IMR-90 (cell line): ENCODE data around the gene ARHGAP21. TPM values are rescaled to one million over a fixed set of nuclear protein-coding genes. Genes with fewer than 3 reads are reported as not detected.
A peak's percentile ranks its signal among the peaks of the same experiment; 100 is the strongest.

Experiments
- ATAC-seq: fragments of 200-7000 bp; cut with Tn5 transposase; 2 replicates; pipeline ENCODE4 v1.9.1; 2020; ENCODE audit warnings: low read depth, mild to moderate bottlenecking, moderate library complexity
- BruUV-seq: library from RNA; stranded (reverse); fragments of 400-500 nt; replicated peaks from 2 replicates; lab custom pipeline; 2021; lab: Mats Ljungman, UMichigan
- CTCF ChIA-PET: fragments of 300-600 bp; formaldehyde crosslinking; extraction: SDS; loops from one replicate; lab custom pipeline; 2021; ENCODE audit warnings: antibody characterized with exemption; lab: Yijun Ruan, JAX
- POLR2A ChIA-PET: fragments of 300-600 bp; sonication (Branson Sonifier 250); formaldehyde crosslinking; loops from one replicate; lab custom pipeline; 2022; ENCODE audit warnings: antibody characterized with exemption; ENCODE audit not compliant: unreplicated experiment; lab: Charles Lee
- DNase-seq: peaks from one replicate; pipeline ENCODE4 v3.0.0; 2013
- H2AFZ ChIP-seq: replicated peaks from 2 replicates; pipeline ENCODE3; 2013; ENCODE audit warnings: low read length, mild to moderate bottlenecking; ENCODE audit not compliant: poor library complexity
- H2AK5ac ChIP-seq: 2 replicates; pipeline ENCODE4 v1.6.1; 2013; ENCODE audit warnings: low read depth, low read length, inconsistent platforms
- H2AK9ac ChIP-seq: replicated peaks from 2 replicates; pipeline ENCODE3; 2013; ENCODE audit warnings: mild to moderate bottlenecking, low read depth, low read length, moderate library complexity; ENCODE audit not compliant: poor library complexity
- H2BK120ac ChIP-seq: 2 replicates; pipeline ENCODE4 v1.6.1; 2013; ENCODE audit warnings: low read depth, low read length, inconsistent platforms
- H2BK15ac ChIP-seq: 3 replicates; pipeline ENCODE4 v1.6.1; 2013; ENCODE audit warnings: low read depth, low read length, inconsistent platforms
- H2BK20ac ChIP-seq: 2 replicates; pipeline ENCODE4 v1.6.1; 2013; ENCODE audit warnings: low read depth, mild to moderate bottlenecking, inconsistent platforms, low read length, moderate library complexity
- H2BK5ac ChIP-seq: 2 replicates; pipeline ENCODE4 v1.6.1; 2013; ENCODE audit warnings: mild to moderate bottlenecking, low read depth, low read length, inconsistent platforms; ENCODE audit not compliant: poor library complexity, severe bottlenecking
- H3K14ac ChIP-seq: replicated peaks from 2 replicates; pipeline ENCODE4 v1.6.1; 2013; ENCODE audit warnings: low read depth, low read length, inconsistent platforms
- H3K18ac ChIP-seq: 2 replicates; pipeline ENCODE4 v1.6.1; 2013; ENCODE audit warnings: low read depth, low read length, control low read depth
- H3K23ac ChIP-seq: 2 replicates; pipeline ENCODE4 v1.6.1; 2013; ENCODE audit warnings: low read depth, low read length, inconsistent platforms
- H3K27ac ChIP-seq: 2 replicates; pipeline ENCODE4 v1.5.1; 2013; ENCODE audit warnings: mild to moderate bottlenecking, control low read depth, low read length; ENCODE audit not compliant: insufficient read depth
- H3K27me3 ChIP-seq: 2 replicates; pipeline ENCODE4 v1.6.1; 2013; ENCODE audit warnings: low read length; ENCODE audit not compliant: control insufficient read depth, insufficient read depth
- H3K36me3 ChIP-seq: 2 replicates; pipeline ENCODE4 v1.6.1; 2013; ENCODE audit warnings: low read length, mixed read lengths; ENCODE audit not compliant: control insufficient read depth, insufficient read depth
- H3K4ac ChIP-seq: 2 replicates; pipeline ENCODE4 v1.6.1; 2013; ENCODE audit warnings: low read depth, low read length, inconsistent platforms
- H3K4me1 ChIP-seq: 2 replicates; pipeline ENCODE4 v1.6.1; 2013; ENCODE audit warnings: low read length, mixed read lengths; ENCODE audit not compliant: control insufficient read depth, insufficient read depth
- H3K4me2 ChIP-seq: 2 replicates; pipeline ENCODE4 v1.6.1; 2013; ENCODE audit warnings: low read depth, mild to moderate bottlenecking, control low read depth, low read length, moderate library complexity
- H3K4me3 ChIP-seq: 2 replicates; pipeline ENCODE4 v1.5.1; 2013; ENCODE audit warnings: low read depth, mild to moderate bottlenecking, control low read depth, low read length, moderate library complexity; ENCODE audit not compliant: insufficient read depth
- H3K56ac ChIP-seq: 2 replicates; pipeline ENCODE4 v1.6.1; 2013; ENCODE audit warnings: low read length, inconsistent platforms; ENCODE audit not compliant: insufficient read depth; ENCODE audit errors: extremely low read depth
- H3K79me1 ChIP-seq, 2 experiments: 2 replicates each; pipeline ENCODE4 v1.6.1; 2013; ENCODE audit warnings: low read length in 2 of 2, inconsistent platforms in 1 of 2, low read depth in 1 of 2
- H3K9ac ChIP-seq: 2 replicates; pipeline ENCODE4 v1.6.1; 2013; ENCODE audit warnings: low read depth, low read length, control low read depth
- H3K9me1 ChIP-seq: 2 replicates; pipeline ENCODE4 v1.6.1; 2013; ENCODE audit warnings: low read length, inconsistent platforms; ENCODE audit not compliant: insufficient read depth
- H3K9me3 ChIP-seq: 2 replicates; pipeline ENCODE4 v1.6.1; 2013; ENCODE audit warnings: low read length; ENCODE audit not compliant: control insufficient read depth, insufficient read depth
- H4K20me1 ChIP-seq: 2 replicates; pipeline ENCODE4 v1.6.1; 2013; ENCODE audit warnings: low read length, inconsistent platforms; ENCODE audit not compliant: insufficient read depth
- H4K5ac ChIP-seq: 2 replicates; pipeline ENCODE4 v1.6.1; 2013; ENCODE audit warnings: mild to moderate bottlenecking, low read depth, low read length, control low read depth
- H4K8ac ChIP-seq, 2 experiments: 2 replicates each; pipeline ENCODE4 v1.6.1; 2013; ENCODE audit warnings: low read depth in 2 of 2, low read length in 2 of 2, control low read depth in 1 of 2, inconsistent platforms in 1 of 2
- H4K91ac ChIP-seq: 2 replicates; pipeline ENCODE4 v1.6.1; 2013; ENCODE audit warnings: low read depth, low read length, inconsistent platforms; ENCODE audit not compliant: insufficient read depth
- BHLHE40 ChIP-seq: fragments of 150-350 bp; IDR thresholded peaks from 2 replicates; pipeline ENCODE4 v1.6.1; 2016; ENCODE audit warnings: mild to moderate bottlenecking, low read depth, low read length
- CEBPB ChIP-seq: IDR thresholded peaks from 2 replicates; pipeline ENCODE4 v1.6.1; 2012; ENCODE audit warnings: low read depth, low read length, improper control_type of control experiment
- MAZ ChIP-seq: IDR thresholded peaks from 2 replicates; pipeline ENCODE4 v1.6.1; 2012; ENCODE audit warnings: low read depth, mild to moderate bottlenecking, low read length, improper control_type of control experiment, moderate library complexity, borderline replicate concordance
- POLR2A ChIP-seq: IDR thresholded peaks from 2 replicates; pipeline ENCODE4 v1.6.1; 2012; ENCODE audit warnings: mild to moderate bottlenecking, low read depth, low read length
- WGBS, 2 experiments: methylation state at CpG; one replicate each; pipeline versions ENCODE4 v1.1.5 to v1.1.7; 2013; ENCODE audit warnings: missing lambda C conversion rate in 2 of 2; ENCODE audit not compliant: insufficient read length in 1 of 2; ENCODE audit errors: extremely low coverage in 2 of 2; 5-methylcytosine and 5-hydroxymethylcytosine counted together
- dilution Hi-C: fragments of 300-500 bp; cut with HindIII; formaldehyde crosslinking; loops from one replicate; pipeline ENCODE4 v1.14.3; 2018; ENCODE audit warnings: low sequenced_read_pairs; ENCODE audit not compliant: unreplicated experiment
- in situ Hi-C: fragments of 300-500 bp; cut with MboI; formaldehyde crosslinking; loops from 3 replicates; pipeline ENCODE4 v1.14.3; 2019; ENCODE audit warnings: low sequenced_read_pairs, inconsistent platforms, mixed read lengths
- intact Hi-C: fragments of 100-400 bp; cut with micrococcal nuclease; formaldehyde crosslinking; loops from 2 replicates; pipeline ENCODE4 v1.10.0; 2022
- polyA plus RNA-seq, 3 experiments: library from polyadenylated mRNA; depleted of rRNA; stranded (reverse); fragments of >200 nt; gene quantifications; 2 replicates each; pipeline ENCODE4 v1.2.3, GENCODE V29; 2012; ENCODE audit warnings: low replicate concordance in 1 of 3
- total RNA-seq: library from RNA; depleted of rRNA; stranded (reverse); fragments of >200 nt; gene quantifications from 2 replicates; pipeline ENCODE4 v1.2.3, GENCODE V29; 2012

The ARHGAP21 gene
- total and polyA plus RNA-seq, 2 of the 4 experiments (the other 2 are of a cell fraction), result 43.3 to 94.3 TPM

DNA sequence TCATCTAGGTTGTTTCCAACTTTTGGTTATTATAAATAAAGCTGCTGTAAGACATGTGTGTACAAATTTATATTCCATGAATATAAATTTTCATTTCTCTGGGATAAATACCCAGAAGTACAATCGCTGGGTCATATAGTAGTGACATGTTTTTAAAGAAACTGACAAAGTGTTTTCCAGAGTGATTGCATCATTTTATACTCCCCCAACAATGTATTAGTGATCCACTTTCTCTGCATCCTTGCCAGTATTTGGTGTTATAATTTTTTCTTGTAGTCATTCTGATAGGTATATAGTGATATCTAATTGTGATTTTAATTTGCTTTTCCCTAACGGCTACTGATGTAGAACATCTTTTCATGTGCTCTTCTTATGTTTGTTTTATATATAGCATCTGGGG lies 27.0 kb upstream of the ARHGAP21 start:
- Histone ChIP-seq H3K9ac (no peak overlapping the region), H3K4me1 (no peaks in the 10 kb centered on the region), H4K8ac (no peak overlapping the region), H3K23ac (no peak overlapping the region), H3K4ac (no peak overlapping the region), H2AK9ac (no peak overlapping the region), H3K18ac (no peak overlapping the region), H3K36me3 (no peaks in the 10 kb centered on the region), H3K9me3 (no peaks in the 10 kb centered on the region), H3K4me2 (no peak overlapping the region), H2AK5ac (no peak overlapping the region), H4K5ac (no peak overlapping the region), H3K27ac (no peak overlapping the region), H2BK15ac (no peak overlapping the region), H2BK5ac (no peak overlapping the region), H3K27me3 (no peaks in the 10 kb centered on the region), H2BK120ac (no peak overlapping the region), H3K14ac (no peak overlapping the region), H4K20me1 (no peaks in the 10 kb centered on the region), H2BK20ac (no peak overlapping the region), H4K91ac (no peak overlapping the region), H2AFZ (no peak overlapping the region), H3K9me1 (no peaks in the 10 kb centered on the region), H3K79me1 (no peaks in the 10 kb centered on the region), H3K4me3 (no peak overlapping the region), H3K56ac (no peak overlapping the region)
- ChIA-PET CTCF (no interaction called here), POLR2A (no interaction called here)
- no TSS peak for BruUV-seq
- in situ Hi-C loops (no loop called here), dilution Hi-C loops (no loop called here), intact Hi-C loops (no loop called here)
- no peak for DNase-seq
- ATAC-seq, result no peak
- TF ChIP-seq POLR2A (no peak), MAZ (no peak), BHLHE40 (no peak), CEBPB (peak; percentile 50)
- no CpG with 5 or more reads among the region's 2 CpGs for whole genome bisulfite sequencing, 2 experiments
